Measurements from ENCODE around the gene BRD8.
"Not testable (repeated sequence)": the region's sequence is repeated elsewhere in the genome, so short reads cannot be mapped to it uniquely, and the experiment has no call there.

BRD8 gene

GRCh38 chr5:138163721-138164120, 14.7 kb downstream of the BRD8 start:
- DNase-seq (ENCODE audit: low spot score): no peak

GRCh38 chr5:138160706-138161105, 17.7 kb downstream of the BRD8 start:
- DNase-seq (ENCODE audit: low spot score): no peak

GRCh38 chr5:138159666-138160065, 18.8 kb downstream of the BRD8 start:
- no peak for DNase-seq (ENCODE audit: low spot score)

- no peak for DNase-seq (ENCODE audit: low spot score)
These were observed 20.8 kb downstream of the BRD8 start for GRCh38 chr5:138157626-138158025.

- not testable (repeated sequence) for DNase-seq (ENCODE audit: low spot score)
These were observed 22.5 kb downstream of the BRD8 start for GRCh38 chr5:138155977-138156376.

- DNase-seq (ENCODE audit: low spot score): no peak
These were observed 28.9 kb downstream of the BRD8 start for GRCh38 chr5:138149530-138149929.

- DNase-seq (ENCODE audit: low spot score): no peak
These were observed 29.6 kb downstream of the BRD8 start for GRCh38 chr5:138148811-138149210.

GRCh38 chr5:138143578-138143977, 34.9 kb downstream of the BRD8 start:
- not testable (repeated sequence) for DNase-seq (ENCODE audit: low spot score)

GRCh38 chr5:138141734-138142133, 36.7 kb downstream of the BRD8 start:
- DNase-seq (ENCODE audit: low spot score): no peak

- DNase-seq (ENCODE audit: low spot score): no peak
These were observed 38.2 kb downstream of the BRD8 start for GRCh38 chr5:138140268-138140667.

- no peak for DNase-seq (ENCODE audit: low spot score)
These were observed 38.7 kb downstream of the BRD8 start for GRCh38 chr5:138139781-138140090.

GRCh38 chr5:138138949-138139780, 39.3 kb downstream of the BRD8 start, which contains the start of gene NME5:
Gene NME5 (minus strand): TSS chr5:138139428. CDS start chr5:138138780, 648 bp downstream.
- DNase-seq (ENCODE audit: low spot score): no peak

GRCh38 chr5:138132543-138132942, 45.9 kb downstream of the BRD8 start:
- no peak for DNase-seq (ENCODE audit: low spot score)

GRCh38 chr5:138129347-138129746, 49.1 kb downstream of the BRD8 start:
- DNase-seq (ENCODE audit: low spot score): no peak

GRCh38 chr5:138128334-138128733, 50.1 kb downstream of the BRD8 start:
- no peak for DNase-seq (ENCODE audit: low spot score)

- DNase-seq (ENCODE audit: low spot score): no peak
These were observed 63.2 kb downstream of the BRD8 start for GRCh38 chr5:138115254-138115653.

- DNase-seq (ENCODE audit: low spot score): no peak
These were observed 66.5 kb downstream of the BRD8 start for GRCh38 chr5:138111937-138112336.

GRCh38 chr5:138111181-138111580, 67.2 kb downstream of the BRD8 start:
- no peak for DNase-seq (ENCODE audit: low spot score)

GRCh38 chr5:138110266-138110963, 68.0 kb downstream of the BRD8 start:
- no peak for DNase-seq (ENCODE audit: low spot score)

GRCh38 chr5:138109463-138110265, 68.8 kb downstream of the BRD8 start:
- no peak for DNase-seq (ENCODE audit: low spot score)

GRCh38 chr5:138107213-138107612, 71.2 kb downstream of the BRD8 start:
- no peak for DNase-seq (ENCODE audit: low spot score)

- DNase-seq (ENCODE audit: low spot score): no peak
These were observed 72.7 kb downstream of the BRD8 start for GRCh38 chr5:138105709-138106108.

- DNase-seq (ENCODE audit: low spot score): no peak
These were observed 75.2 kb downstream of the BRD8 start for GRCh38 chr5:138103319-138103637.

Data from HuH-7 (cell line).